T-cell (primary cell): ENCODE results near the gene WWC1. TPM values are rescaled to one million over a fixed set of nuclear protein-coding genes. Genes with fewer than 3 reads are reported as not detected.

Experiments
- ATAC-seq, 4 experiments: fragments of 200-7000 bp in 3 of 4; fragments of 150-1000 bp in 1 of 4; cut with Tn5 transposase; replicated peaks in 1 of 4; 1 replicate in 3 of 4; 2 replicates in 1 of 4; pipeline ENCODE4 v1.10.0; 2021; ENCODE audit warnings: moderate library complexity in 3 of 4, mild to moderate bottlenecking in 2 of 4, moderate number of reproducible peaks in 1 of 4
- CTCF ChIA-PET, 2 donors: fragments of 300-600 bp; sonication (Branson Sonifier 250); formaldehyde crosslinking; loops; one replicate each; lab custom pipeline; 2022; ENCODE audit warnings: antibody characterized with exemption in 2 of 2; lab: Charles Lee
- POLR2A ChIA-PET, 2 donors: fragments of 300-600 bp; sonication (Branson Sonifier 250); formaldehyde crosslinking; loops; one replicate each; lab custom pipeline; 2022; ENCODE audit warnings: antibody characterized with exemption in 2 of 2; lab: Charles Lee
- DNase-seq, 35 experiments: peaks; one replicate each; pipeline versions ENCODE4 v3.0.0 to v3.0.0-alpha.2; 2013 to 2023
- H3K27ac ChIP-seq: one replicate; pipeline ENCODE4 v1.5.1; 2013; ENCODE audit warnings: low read length
- H3K27me3 ChIP-seq, 2 experiments: replicated peaks in 1 of 2; 1 replicate in 1 of 2; 2 replicates in 1 of 2; pipeline versions ENCODE4 v1.6.1 to v1.7.0; 2013; ENCODE audit warnings: low read length in 1 of 2, mixed read lengths in 1 of 2; ENCODE audit not compliant: control insufficient read depth in 2 of 2, insufficient read depth in 2 of 2; ENCODE audit errors: extremely low read depth in 1 of 2
- H3K36me3 ChIP-seq, 2 donors: 1 replicate in 1 of 2; 2 replicates in 1 of 2; pipeline versions ENCODE4 v1.6.1 to v1.7.0; 2013; ENCODE audit warnings: low read length in 1 of 2; ENCODE audit not compliant: control insufficient read depth in 2 of 2, insufficient read depth in 1 of 2; ENCODE audit errors: extremely low read depth in 1 of 2
- H3K4me1 ChIP-seq, 2 experiments: 1 replicate in 1 of 2; 2 replicates in 1 of 2; pipeline versions ENCODE4 v1.6.1 to v1.7.0; 2013; ENCODE audit warnings: low read length in 2 of 2, mixed read lengths in 1 of 2; ENCODE audit not compliant: insufficient read depth in 2 of 2, control insufficient read depth in 1 of 2; ENCODE audit errors: extremely low read depth in 1 of 2
- H3K4me3 ChIP-seq, 2 donors: 1 replicate in 1 of 2; 2 replicates in 1 of 2; pipeline versions ENCODE4 v1.5.1 to v1.7.0; 2013; ENCODE audit warnings: mild to moderate bottlenecking in 2 of 2, low read length in 1 of 2, moderate library complexity in 1 of 2; ENCODE audit not compliant: control insufficient read depth in 1 of 2; ENCODE audit errors: extremely low read depth in 1 of 2
- H3K9me3 ChIP-seq: 2 replicates; pipeline ENCODE4 v1.7.0; 2013
- H3K27ac Mint-ChIP-seq, 2 donors: one replicate each; pipeline ENCODE4 v1.8.0; 2020 to 2021; ENCODE audit warnings: mild to moderate bottlenecking in 2 of 2, mixed read lengths in 2 of 2
- H3K27me3 Mint-ChIP-seq, 2 donors: one replicate each; pipeline ENCODE4 v1.8.0; 2021 to 2022; ENCODE audit warnings: mixed read lengths in 2 of 2
- H3K36me3 Mint-ChIP-seq: one replicate; pipeline ENCODE4 v1.8.0; 2021; ENCODE audit warnings: mixed read lengths
- H3K4me1 Mint-ChIP-seq, 3 donors: one replicate each; pipeline ENCODE4 v1.8.0; 2020 to 2022; ENCODE audit warnings: mixed read lengths in 3 of 3, mild to moderate bottlenecking in 1 of 3
- H3K4me3 Mint-ChIP-seq, 3 donors: one replicate each; pipeline ENCODE4 v1.8.0; 2020 to 2022; ENCODE audit warnings: mild to moderate bottlenecking in 3 of 3, mixed read lengths in 3 of 3, moderate library complexity in 3 of 3
- H3K9me3 Mint-ChIP-seq, 3 donors: one replicate each; pipeline ENCODE4 v1.8.0; 2020 to 2022; ENCODE audit warnings: mixed read lengths in 3 of 3
- WGBS: methylation state at CpG from one replicate; pipeline ENCODE4 v1.1.5; 2013; ENCODE audit warnings: missing lambda C conversion rate; ENCODE audit not compliant: insufficient coverage; 5-methylcytosine and 5-hydroxymethylcytosine counted together
- total RNA-seq, 35 experiments: library from RNA in 6 of 35; stranded (reverse) in 6 of 35; fragments of 120-200 nt in 1 of 35; gene quantifications; one replicate each; pipeline versions ENCODE4 v1.2.1 to v1.2.4 and lab custom pipeline; 2013 to 2026

Gene WWC1
- total RNA-seq, 5 donors from 2014 or later (not counting 1 experiment from before 2014, with no cell fraction given): 0.83 to 2.0 (median 1.6) TPM

DNA sequence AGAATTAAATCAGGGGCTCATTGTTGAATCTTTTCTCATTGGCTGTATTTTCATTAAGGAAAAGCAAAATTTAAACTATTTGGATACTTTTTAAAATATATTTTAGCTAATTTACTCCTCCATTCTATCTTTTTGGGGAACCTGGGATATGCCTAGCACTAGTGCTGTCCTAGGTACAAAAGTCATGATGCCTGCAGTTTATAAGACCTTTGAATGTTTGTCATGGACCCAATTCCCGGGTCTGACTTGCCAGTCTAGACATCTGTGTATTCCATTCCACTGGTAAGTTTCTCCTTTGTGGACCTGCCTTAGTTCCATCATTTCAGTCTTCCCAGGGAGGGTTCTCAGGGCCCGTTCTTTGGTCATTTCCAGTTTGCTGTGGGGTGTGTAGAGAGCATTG, 63.0 kb downstream of the WWC1 start:
- no peak overlapping the region for H3K4me3 Mint-ChIP-seq
- H3K27ac Mint-ChIP-seq: no peak overlapping the region
- H3K27me3 Mint-ChIP-seq: peaks cover 0 to 1% of the 10 kb centered on the region in 2 donors
- Histone ChIP-seq H3K36me3 (no peaks in the 10 kb centered on the region), H3K4me3 (no peak overlapping the region), H3K27me3 (peaks cover 0 to 6% of the 10 kb centered on the region in 2 experiments), H3K4me1 (no peaks in the 10 kb centered on the region), H3K9me3 (no peaks in the 10 kb centered on the region), H3K27ac (no peak overlapping the region)
- 79% methylated on average over 2 of the region's 2 CpGs for WGBS
- H3K4me1 Mint-ChIP-seq: no peaks in the 10 kb centered on the region
- ATAC-seq: no peak
- CTCF ChIA-PET: no interaction called here
- no peak for DNase-seq
- POLR2A ChIA-PET: no interaction called here
- H3K36me3 Mint-ChIP-seq: no peaks in the 10 kb centered on the region
- H3K9me3 Mint-ChIP-seq: no peaks in the 10 kb centered on the region

- H3K4me3 Mint-ChIP-seq: no peak overlapping the region
- Histone ChIP-seq H3K9me3 (no peaks in the 10 kb centered on the region), H3K4me1 (no peaks in the 10 kb centered on the region), H3K27ac (no peak overlapping the region), H3K36me3 (no peaks in the 10 kb centered on the region), H3K27me3 (peaks cover 0 to 9% of the 10 kb centered on the region in 2 experiments), H3K4me3 (no peak overlapping the region)
- H3K4me1 Mint-ChIP-seq: no peaks in the 10 kb centered on the region
- H3K27me3 Mint-ChIP-seq: no peaks in the 10 kb centered on the region
- no peak for DNase-seq
- POLR2A ChIA-PET: no interaction called here
- no peak overlapping the region for H3K27ac Mint-ChIP-seq
- ATAC-seq: no peak
- no peaks in the 10 kb centered on the region for H3K36me3 Mint-ChIP-seq
- no peaks in the 10 kb centered on the region for H3K9me3 Mint-ChIP-seq
- CTCF ChIA-PET: no interaction called here
- 100% methylated on average over 8 of the region's 13 CpGs for WGBS
Observed at GRCh38 chr5:168356171-168356570, 64.7 kb downstream of the WWC1 start.

DNA sequence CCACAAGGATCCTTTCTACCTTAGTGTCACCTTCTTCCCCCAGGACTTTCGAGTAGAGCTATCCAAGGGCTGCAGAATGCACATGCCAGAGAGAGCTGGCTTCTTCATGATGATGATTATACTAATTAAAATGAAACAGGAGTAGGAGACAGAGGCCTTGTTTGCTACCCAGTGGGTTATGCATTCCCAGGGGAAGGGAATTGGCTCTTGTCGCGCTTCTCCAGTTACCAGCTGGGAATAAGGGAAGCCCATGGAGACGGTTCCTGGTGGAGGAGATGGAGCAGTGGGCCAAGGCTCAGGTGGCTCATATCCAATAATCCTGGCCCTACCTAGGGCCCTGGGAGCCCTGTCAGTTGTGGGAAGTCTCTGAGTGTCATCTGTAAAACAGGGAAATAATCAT, 65.1 kb downstream of the WWC1 start:
- no peak for ATAC-seq
- Histone ChIP-seq H3K36me3 (no peaks in the 10 kb centered on the region), H3K4me1 (no peaks in the 10 kb centered on the region), H3K27me3 (peaks cover 0 to 9% of the 10 kb centered on the region in 2 experiments), H3K9me3 (no peaks in the 10 kb centered on the region), H3K27ac (no peak overlapping the region), H3K4me3 (no peak overlapping the region)
- ChIA-PET CTCF (interaction anchor here in 1 of 2 donors (0.5 kb wide), 1 partner anchor 23 kb away, joined by 4 read pairs; no protein-coding TSS in a partner anchor), POLR2A (no interaction called here)
- WGBS: 94% methylated on average over 3 of the region's 4 CpGs
- Mint-ChIP-seq H3K4me1 (no peaks in the 10 kb centered on the region), H3K4me3 (no peak overlapping the region), H3K9me3 (no peaks in the 10 kb centered on the region), H3K36me3 (no peaks in the 10 kb centered on the region), H3K27me3 (no peaks in the 10 kb centered on the region), H3K27ac (no peak overlapping the region)
- DNase-seq: no peak

GRCh38 chr5:168357876-168358275, 66.4 kb downstream of the WWC1 start:
- Mint-ChIP-seq H3K4me1 (no peaks in the 10 kb centered on the region), H3K4me3 (no peak overlapping the region), H3K36me3 (no peaks in the 10 kb centered on the region), H3K27ac (no peak overlapping the region), H3K9me3 (no peaks in the 10 kb centered on the region), H3K27me3 (no peaks in the 10 kb centered on the region)
- no peak overlapping the region for H3K4me3 ChIP-seq
- DNase-seq (no peak), ATAC-seq (no peak)
- ChIA-PET POLR2A (no interaction called here), CTCF (interaction anchor here in 1 of 2 donors (0.8 kb wide), 1 partner anchor 15 kb away, joined by 3 read pairs; no protein-coding TSS in a partner anchor)
- no peaks in the 10 kb centered on the region for H3K36me3 ChIP-seq
- H3K4me1 ChIP-seq: no peaks in the 10 kb centered on the region
- no peaks in the 10 kb centered on the region for H3K9me3 ChIP-seq
- H3K27ac ChIP-seq: no peak overlapping the region
- H3K27me3 ChIP-seq: peaks cover 0 to 9% of the 10 kb centered on the region in 2 experiments
- WGBS: 89% methylated on average over 3 of the region's 3 CpGs

GRCh38 chr5:168359820-168360460, 68.5 kb downstream of the WWC1 start:
- no peak overlapping the region for H3K27ac Mint-ChIP-seq
- 74% methylated on average over 2 of the region's 2 CpGs for WGBS
- H3K36me3 Mint-ChIP-seq: no peaks in the 10 kb centered on the region
- H3K4me3 Mint-ChIP-seq: no peak overlapping the region
- DNase-seq: no peak
- H3K4me1 Mint-ChIP-seq: no peaks in the 10 kb centered on the region
- H3K9me3 Mint-ChIP-seq: no peaks in the 10 kb centered on the region
- H3K4me1 ChIP-seq: no peaks in the 10 kb centered on the region
- H3K27me3 Mint-ChIP-seq: no peaks in the 10 kb centered on the region
- ChIA-PET POLR2A (no interaction called here), CTCF (no interaction called here)
- ATAC-seq: no peak
- H3K27ac ChIP-seq: no peak overlapping the region
- no peaks in the 10 kb centered on the region for H3K36me3 ChIP-seq
- no peaks in the 10 kb centered on the region for H3K9me3 ChIP-seq
- no peak overlapping the region for H3K4me3 ChIP-seq
- peaks cover 0 to 9% of the 10 kb centered on the region in 2 experiments for H3K27me3 ChIP-seq

DNA sequence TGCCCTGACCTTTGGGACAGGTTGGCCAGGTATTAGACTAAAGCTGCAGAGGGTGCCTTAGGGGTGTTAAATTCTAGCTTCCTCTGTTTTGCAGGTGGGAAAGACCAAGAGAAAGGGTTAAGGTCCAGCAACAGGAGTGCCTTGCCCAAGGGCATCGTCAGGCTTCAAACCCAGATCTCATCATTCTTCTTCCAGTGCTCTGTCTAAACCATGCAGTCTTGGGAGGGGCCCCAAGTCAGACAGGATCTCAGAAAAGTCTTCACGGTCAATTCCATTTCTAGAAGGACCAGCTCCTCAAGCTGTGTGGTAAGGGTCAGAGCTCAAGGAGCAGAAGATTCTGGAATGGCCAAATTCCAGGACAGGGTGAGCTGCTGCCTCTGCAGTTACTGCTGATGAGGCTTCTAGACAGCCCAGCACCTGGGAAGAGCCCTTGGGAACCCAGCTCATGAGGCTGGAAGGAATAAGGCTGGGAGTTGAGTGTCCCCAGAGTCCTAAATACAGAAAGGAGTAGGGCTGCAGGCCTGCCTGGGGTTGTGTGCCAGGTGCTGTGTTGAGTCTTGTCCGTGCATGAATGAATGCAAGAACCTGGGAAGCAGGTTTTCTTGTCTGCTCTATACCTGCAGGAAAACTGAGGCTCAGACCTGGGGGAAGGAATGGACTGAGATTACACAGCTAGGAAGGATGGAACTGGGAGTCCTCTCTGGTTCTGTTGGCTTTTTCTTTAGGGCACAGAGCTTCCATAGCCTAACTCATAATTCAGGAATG, 69.3 kb downstream of the WWC1 start:
- Mint-ChIP-seq H3K4me3 (no peak overlapping the region), H3K36me3 (no peaks in the 10 kb centered on the region), H3K9me3 (no peaks in the 10 kb centered on the region), H3K27ac (no peak overlapping the region), H3K4me1 (no peaks in the 10 kb centered on the region), H3K27me3 (no peaks in the 10 kb centered on the region)
- ChIA-PET POLR2A (no interaction called here), CTCF (no interaction called here)
- DNase-seq: no peak
- Histone ChIP-seq H3K27me3 (peaks cover 0 to 9% of the 10 kb centered on the region in 2 experiments), H3K9me3 (no peaks in the 10 kb centered on the region), H3K27ac (no peak overlapping the region), H3K4me3 (no peak overlapping the region), H3K4me1 (no peaks in the 10 kb centered on the region), H3K36me3 (no peaks in the 10 kb centered on the region)
- no peak for ATAC-seq
- WGBS: 78% methylated on average over 2 of the region's 3 CpGs
